ACHN (cell line): ENCODE measurements around the gene GZMA.
"Not testable (repeated sequence)": the region's sequence is repeated elsewhere in the genome, so short reads cannot be mapped to it uniquely, and the experiment has no call there.

ENCODE experiments used
- DNase-seq: peaks from one replicate; pipeline ENCODE4 v3.0.0-alpha.2; 2015
- in situ Hi-C: cut with HindIII; loops from 2 replicates; pipeline ENCODE4 v1.10.0; 2017; ENCODE audit warnings: low sequenced_read_pairs, low pct_ligation_motif_present, low pct_unique_long_range_greater_than_20kb

Gene GZMA

GRCh38 chr5:55104946-55105701, 2.7 kb downstream of the GZMA start:
- in situ Hi-C loops = no loop called here

DNA sequence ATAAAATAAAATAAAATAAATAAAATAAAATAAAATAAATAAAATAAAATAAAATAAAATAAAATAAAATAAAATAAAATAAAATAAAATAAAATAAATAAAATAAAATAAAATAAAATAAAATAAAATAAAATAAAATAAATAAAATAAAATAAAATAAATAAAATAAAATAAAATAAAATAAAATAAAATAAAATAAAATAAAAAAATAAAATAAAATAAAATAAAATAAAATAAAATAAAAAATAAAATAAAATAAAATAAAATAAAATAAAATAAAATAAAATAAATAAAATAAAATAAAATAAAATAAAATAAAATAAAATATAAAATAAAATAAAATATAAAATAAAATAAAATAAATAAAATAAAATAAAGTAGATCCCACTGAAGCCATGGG, 3.5 kb downstream of the GZMA start:
- DNase-seq, in situ Hi-C loops: not testable (repeated sequence)

More at GRCh38 chr5:55104946-55105701, 2.7 kb downstream of the GZMA start:
- no peak for DNase-seq

GRCh38 chr5:55108661-55109060, 6.2 kb downstream of the GZMA start:
- no peak for DNase-seq
- in situ Hi-C loops = no loop called here

DNA sequence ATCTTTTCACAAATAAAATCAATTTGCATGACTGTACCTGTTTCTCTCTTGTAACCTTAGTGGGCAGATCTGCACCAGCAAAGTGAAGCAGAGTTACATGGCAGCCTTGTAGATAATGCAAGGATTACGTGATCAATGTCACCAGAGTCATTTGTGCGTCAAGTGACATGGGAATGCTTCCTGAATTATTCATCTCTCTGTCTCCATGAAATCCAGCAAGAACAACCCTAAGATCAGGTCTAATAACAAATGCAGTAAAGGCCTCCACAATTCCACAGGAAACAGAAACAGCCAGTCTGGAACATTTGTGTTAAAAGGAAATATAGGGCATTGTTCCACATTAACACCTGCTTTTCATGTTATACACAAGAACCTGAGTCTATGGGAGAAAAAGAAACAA, 7.8 kb downstream of the GZMA start:
- in situ Hi-C loops = no loop called here
- no peak for DNase-seq

DNA sequence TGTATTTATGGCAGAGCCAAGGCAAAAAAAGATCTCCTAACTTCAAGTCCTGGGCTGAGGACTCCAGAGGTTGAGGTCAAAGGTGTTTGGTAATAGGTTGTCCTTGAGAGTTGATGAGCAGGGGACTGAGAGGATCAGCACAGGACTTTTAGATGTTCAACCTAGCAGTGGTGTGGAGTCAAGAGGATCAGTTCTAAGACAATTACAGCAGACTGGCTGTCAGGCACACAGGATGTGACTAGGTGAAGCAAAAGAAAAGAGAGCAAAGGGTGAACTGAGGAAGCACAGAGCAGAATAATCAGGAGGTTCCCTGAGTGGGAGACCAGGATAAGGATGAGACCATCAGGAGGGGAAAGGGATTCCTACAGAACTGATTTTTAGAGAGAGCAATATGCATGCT, 10.9 kb downstream of the GZMA start:
- DNase-seq = no peak
- in situ Hi-C loops = no loop called here

GRCh38 chr5:55114061-55114460, 11.6 kb downstream of the GZMA start:
- DNase-seq = no peak
- in situ Hi-C loops = no loop called here

GRCh38 chr5:55123365-55123764, 20.9 kb downstream of the GZMA start:
- in situ Hi-C loops = no loop called here
- DNase-seq = no peak

DNA sequence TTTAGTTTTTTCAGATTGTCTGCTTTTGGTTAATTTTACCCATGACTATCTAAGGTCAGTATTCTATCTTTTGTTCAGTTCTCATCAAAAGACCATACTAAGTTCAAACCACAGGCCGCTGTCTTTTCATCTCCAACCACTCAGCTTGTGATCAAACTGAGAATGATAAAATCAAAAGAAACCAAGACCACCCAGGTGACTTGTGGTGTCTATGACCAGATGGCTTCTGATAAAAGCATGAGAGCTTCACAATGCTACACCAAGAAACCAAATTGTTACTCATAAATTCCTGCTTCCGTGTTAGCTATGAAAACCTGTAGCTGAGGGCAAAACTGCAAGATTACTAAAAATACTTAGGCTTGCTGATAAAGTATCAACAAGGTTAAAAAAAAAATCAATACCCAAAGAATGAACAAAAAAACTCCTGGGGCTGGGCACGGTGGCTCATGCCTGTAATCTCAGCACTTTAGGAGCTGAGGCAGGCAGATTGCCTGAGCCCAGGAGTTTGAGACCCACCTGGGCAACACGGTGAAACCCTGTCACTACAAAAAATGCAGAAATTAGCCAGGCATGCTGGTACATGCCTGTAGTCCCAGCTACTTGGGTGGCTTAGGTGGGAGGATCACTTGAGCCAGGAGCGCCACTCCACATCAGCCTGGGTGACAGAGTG, 31.7 kb downstream of the GZMA start:
- in situ Hi-C loops = no loop called here

GRCh38 chr5:55136521-55136920, 34.1 kb downstream of the GZMA start:
- DNase-seq = no peak
- in situ Hi-C loops = no loop called here

More for the DNA sequence above, 31.7 kb downstream of the GZMA start:
- no peak for DNase-seq

DNA sequence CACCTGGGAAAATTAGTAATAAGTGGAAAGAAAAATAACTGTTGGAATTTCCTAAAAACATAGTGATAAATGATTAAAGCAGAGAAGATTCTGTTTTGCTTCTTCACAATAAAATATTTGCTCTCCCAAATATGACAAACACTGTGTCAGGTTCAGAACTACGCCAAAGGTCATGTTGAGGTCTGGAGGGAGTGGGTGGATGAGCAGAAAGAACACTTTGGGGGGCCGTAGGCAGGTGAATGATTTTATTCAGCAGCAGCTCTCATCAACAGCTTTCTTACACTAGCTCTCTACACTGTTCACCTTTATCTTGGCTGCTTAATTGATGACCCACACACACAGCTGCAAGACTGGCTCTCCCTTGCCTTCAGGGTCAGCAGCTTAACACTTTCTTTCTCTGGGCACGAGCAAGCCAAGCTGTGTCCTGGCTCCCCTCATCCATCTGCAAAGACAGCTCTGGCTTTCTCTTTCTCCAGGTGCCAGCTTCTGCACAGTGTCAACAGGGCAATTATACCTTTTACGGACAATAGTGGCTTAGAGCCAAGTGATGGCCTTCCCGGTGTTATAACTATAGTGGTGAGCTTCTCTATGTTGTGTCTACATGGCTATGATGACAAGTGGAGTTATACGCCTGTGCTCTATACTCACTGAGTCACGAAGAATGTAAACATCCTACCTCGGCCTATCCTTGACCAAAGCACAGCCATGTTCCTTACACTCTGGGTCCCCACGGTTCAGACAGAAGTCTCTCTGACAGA, 38.6 kb downstream of the GZMA start:
- in situ Hi-C loops = no loop called here
- no peak for DNase-seq

DNA sequence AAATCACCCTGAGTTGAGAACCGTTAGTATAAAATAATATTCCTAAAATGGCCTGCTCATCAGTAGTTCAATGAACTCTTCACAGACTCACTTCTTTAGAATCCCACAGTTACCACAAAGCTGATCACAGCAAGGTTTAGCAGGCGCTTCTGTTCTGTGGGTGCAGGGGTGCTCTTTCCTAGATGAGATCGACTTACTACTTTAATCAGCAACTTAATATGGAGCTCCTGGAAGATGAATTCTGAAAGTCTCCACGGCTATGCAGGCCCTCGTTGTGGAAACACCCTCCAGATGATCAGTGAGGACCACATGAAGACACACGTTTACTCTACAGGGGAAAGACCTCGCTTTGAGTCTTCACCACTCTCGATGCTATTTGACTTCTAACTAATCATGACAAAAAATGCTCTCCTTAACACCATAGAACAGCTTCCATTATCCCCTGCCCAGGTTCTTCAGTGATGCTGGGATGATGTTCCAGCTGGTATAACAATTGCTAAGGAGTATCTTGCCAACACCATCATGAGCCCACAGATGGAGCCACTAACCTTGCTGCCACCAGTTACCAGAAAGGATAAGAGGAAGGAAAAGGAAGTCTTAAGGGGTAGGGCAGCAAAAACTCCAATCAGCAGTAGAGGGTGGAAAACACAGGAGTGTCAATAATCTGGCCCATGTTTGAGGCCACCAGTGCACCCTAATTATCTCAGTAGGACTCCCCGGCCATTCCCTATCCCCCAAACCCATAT, 39.7 kb downstream of the GZMA start:
- in situ Hi-C loops = no loop called here
- no peak for DNase-seq

DNA sequence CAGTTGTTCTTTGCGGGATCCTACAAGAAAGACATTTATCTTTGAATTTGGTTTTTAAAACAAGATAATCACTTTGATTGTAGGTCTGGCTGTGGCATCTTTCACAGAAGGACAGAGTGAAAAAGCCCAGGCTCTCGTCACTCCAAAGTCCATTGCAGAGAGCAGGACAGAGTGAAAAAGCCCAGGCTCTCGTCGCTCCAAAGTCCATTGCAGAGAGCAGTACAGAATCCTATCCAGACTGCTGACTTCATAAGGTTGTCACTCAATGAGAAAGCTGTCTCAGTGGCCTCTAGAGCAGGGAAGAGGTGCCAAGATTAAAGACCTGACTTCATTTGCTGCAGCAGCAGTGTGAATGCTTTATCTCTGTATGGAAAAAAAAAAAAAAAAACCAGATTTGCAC, 41.2 kb downstream of the GZMA start:
- in situ Hi-C loops = no loop called here
- DNase-seq = no peak

- no peak for DNase-seq
- in situ Hi-C loops = no loop called here
Measured at GRCh38 chr5:55146080-55146479, 43.6 kb downstream of the GZMA start.

- DNase-seq = peak; percentile 77
- in situ Hi-C loops = no loop called here
Measured at GRCh38 chr5:55146543-55147151, 44.2 kb downstream of the GZMA start.

DNA sequence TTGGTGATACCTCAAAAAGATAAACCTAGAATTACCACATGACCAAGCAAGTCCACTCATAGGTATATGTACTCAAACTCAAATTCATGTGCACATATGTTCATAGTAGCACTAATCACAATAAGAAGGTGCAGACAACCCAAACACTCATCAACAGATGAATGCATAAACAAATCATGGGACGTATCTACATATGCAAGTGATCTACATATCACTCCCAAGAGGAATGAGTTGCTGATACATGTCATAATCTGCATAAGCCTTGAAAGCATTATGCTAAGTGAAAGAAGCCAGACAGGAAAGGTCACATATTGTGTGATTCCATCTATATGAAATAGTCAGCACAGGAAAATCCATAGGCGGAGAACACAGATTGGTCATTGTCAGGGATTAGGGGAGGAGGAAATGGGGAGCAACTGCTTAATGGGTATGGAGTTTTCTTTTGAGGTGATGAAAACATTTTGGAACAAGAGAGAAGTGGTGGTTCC, 46.9 kb downstream of the GZMA start:
- in situ Hi-C loops = no loop called here
- no peak for DNase-seq

DNA sequence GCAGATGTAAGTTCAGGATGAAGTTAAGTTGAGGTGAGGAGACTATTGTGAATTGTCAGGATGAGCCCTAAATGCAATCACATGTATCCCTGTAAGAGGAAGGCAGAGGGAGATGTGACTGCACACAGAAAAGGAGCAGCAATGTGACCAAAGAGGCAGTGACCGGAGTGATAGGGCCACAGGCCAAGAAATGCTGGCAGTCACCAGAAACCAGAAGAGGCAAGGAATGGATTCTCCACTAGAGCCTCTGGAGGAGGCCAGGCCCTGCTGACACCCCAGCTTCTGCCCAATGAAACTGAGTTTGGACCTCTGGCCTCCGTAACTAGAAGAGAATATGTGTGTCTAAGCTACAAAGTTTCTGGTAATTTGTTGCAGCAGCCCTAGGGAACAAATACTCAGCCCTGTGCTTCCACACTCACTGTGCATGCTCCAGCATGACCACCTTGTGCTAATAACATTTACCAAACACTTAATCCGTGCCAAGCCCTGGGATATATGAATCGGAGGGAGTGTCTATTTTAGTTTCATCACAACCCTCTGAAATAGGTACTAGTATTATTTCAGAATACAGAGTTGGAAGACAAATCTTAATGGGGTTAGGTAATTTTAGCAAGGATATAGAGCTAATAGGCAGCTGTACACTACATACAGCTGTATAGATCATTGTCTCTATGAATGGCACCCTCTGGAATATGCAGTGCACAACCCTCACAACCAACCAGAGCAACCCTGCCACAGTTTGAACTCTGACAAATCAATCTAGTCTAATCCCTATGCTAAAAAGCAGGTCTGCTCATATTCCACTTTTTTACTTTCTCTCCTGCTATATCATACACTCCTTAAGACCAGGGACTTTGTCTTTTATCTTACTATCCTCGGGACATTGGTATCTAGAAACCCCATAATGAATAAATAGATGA, 49.7 kb downstream of the GZMA start:
- no peak for DNase-seq
- in situ Hi-C loops = no loop called here

DNA sequence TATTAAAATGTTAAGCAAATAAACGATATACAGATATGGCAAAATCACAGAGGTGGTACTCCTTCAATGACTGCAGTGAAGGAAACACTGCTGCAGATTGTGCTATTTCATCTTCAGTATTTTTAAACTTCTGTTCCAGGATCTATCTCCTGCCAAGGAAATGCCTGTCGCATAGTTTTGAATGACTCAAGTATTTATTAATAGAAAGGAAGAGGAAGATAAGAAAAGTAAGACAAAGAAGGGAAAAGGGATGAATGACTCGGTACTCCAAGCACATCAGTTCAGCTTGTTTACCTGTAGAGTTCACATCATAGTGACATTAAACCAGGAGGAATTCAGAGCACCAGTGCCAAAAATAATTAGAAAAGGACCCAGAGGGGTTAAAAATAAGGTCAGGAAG, 52.4 kb downstream of the GZMA start:
- in situ Hi-C loops = no loop called here
- no peak for DNase-seq
